Inferior parietal cortex (tissue), 1 donor: Measurements from ENCODE around the gene CCDC70.
"Not testable (repeated sequence)": the region's sequence is repeated elsewhere in the genome, so short reads cannot be mapped to it uniquely, and the experiment has no call there.

ENCODE experiments used
- DNase-seq: peaks from one replicate; pipeline ENCODE4 v3.0.0-alpha.2; 2016; ENCODE audit errors: extremely low spot score

The CCDC70 gene

DNA sequence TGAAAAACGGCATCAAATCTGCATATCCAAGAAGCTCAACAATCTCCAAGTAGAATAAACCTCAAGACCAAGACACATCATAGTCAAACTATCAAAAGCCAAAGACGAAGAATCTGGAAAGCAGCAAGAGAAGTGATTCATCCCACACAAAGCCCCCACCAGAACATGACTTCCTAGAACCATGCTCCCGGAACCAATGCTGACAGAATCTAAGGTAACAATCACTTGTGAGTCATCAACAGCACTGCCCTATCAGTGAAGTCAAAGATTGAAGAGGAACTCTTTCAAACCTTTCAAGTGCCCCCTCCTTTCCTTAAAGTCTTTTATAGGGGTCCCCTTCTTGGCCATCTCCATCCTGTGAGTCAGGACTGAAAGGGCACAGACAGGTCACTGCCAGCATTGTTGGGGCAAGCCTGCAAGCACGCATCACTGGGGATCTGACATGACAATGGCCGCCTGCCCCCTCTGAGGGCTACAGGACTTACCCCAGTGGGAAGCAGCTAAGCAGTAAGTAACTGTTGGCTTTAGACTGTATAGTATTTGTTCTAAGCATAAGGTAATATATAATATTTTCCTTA, at the start of gene CCDC70:
Gene CCDC70, plus strand, starts transcription at position 247 of the 578 bp plus-strand sequence. CDS start 3,443 bp downstream, outside the sequence.
- no peak for DNase-seq

DNA sequence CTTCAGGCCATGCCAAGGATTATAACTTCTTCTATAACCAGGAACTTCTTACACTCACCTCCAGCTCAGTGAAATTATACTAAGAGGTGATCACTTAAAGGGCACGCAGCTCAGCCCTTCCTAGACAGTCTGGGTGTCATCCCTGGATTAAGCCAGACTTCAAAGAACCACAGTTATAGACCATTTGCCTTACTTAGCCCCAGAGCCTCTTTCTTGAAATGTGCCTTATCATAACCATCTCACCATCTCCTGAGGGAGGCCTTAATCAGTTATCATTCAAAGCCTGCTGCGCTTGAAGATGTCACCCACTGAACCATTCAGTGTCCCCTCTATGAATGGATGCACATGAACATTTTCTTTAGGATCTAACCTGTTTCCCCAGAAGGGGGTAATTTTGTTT, 47.7 kb upstream of the CCDC70 start:
- DNase-seq, result no peak

DNA sequence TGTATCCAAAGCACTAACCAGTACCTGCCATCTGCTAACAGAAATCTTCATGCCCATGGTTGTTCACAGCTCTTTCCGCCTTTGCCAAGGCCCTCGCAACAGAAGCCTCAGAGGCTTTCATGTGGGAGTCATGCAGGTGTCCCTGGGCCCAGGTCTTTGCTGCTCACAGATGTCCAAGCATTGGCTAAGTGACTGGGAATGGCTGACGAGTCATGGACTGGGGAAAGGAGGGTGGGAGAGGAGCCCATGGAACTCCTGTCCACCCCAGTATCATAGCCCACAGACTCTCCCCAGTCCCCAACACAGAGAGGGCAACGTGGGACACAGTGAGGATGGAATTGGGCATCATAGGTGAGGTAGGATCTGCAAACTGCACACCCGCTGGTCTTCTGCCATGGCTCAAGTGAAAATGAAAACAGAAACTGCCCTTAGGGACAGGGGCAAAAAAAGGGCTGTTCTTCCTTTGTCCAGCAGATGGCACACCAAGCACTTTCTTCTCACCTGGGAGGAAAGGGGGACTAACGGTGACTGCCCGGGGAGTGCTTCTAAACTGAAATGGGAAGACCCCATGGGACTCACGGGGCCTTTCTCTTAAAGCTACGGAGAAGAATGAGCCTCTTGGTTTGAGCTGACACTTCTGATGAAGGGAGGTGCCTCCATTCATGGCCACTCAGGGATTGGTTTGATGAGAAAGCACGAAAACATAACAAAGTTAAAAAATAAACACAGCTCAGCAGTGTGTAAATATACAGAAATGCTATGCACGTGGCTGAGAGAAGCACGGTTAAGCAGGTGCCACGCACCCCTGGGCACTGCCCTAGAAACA, 46.7 kb upstream of the CCDC70 start:
- DNase-seq, result peak; percentile 76

DNA sequence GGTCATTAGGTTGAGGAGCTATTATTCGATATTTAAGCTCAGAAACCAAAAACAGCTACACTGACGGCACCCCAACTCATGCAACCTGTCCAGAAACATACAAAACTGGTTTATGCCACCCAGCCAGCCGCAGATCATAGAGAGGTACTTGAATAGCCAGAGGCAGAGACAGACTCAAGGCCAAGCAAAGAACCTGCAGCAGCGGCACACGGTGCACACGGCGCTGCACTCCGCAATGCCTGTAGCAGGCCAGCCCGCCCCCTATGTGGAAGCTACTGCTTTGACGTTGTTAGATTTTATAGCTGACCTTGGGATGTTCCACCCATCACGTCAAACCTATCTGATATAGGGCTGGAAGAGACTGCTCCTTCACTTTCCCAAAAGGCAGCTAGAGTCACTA, 45.9 kb upstream of the CCDC70 start:
- no peak for DNase-seq

DNA sequence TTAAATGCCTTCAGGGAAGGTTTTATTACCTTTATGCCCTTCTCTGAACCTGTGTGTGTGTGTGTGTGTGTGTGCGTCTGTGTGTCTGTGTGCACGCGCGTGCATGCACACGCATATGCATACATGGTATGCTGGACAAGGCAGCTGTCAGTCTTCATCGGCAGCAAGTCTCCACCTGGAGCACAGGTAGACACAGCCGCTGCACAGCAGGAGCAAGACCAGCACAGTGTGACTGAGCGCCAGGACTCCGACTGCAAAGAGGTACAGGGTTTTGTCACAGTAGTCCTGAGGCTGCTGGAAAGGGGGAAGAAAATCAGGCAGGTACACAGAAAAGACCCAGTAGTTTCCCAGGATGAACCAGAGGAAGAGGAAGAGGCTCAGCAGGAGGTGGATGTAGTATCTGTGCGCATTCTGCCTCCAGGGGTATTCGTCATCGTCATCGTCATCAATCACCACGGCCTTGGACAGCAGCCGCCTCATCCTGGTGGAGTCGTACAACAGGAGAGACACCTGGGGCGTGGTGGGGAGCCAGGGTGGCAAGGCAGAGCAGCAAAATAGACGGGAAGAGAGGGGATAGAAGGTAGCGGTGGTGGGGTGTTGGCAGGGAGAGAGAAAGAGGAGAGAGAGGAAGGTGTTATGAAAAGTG, 45.0 kb upstream of the CCDC70 start:
- DNase-seq, result no peak

DNA sequence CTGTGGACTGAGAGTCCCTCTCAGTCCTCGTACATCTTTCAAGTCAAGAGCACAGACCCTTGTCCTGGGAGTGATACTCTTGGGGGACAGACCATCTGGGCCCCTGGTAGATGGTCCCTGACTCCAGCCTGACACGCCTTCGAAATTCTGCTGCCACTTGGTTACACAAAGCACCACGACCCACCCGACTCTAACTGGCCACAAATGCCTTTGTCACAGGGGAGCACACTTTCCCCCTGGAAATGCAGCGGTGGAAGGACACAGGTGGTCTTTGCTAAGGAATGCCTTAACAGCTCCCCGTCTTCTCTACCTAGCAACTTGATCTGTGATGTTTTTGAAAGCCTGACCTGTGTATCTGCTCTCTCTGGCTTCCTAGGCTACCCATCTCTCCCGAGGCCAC, 44.1 kb upstream of the CCDC70 start:
- DNase-seq, result no peak

DNA sequence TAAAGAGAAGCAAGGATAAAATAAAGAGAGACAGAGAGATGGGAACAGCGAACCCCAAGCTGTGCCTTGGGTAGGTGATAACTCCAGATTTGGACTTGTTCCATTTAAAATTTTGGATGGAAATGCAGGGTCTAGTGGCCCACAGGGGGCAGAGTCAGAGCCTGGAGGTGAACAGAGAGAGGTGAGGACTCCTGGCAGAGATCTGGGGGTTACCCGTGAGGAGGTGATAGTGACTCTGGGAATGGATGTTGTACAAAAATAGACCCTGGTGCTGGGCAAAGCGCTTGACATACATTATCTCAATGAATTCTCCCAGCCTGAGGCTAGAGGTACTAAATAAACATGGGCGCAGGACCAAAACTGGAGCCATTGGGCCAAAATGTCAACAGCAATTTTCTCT, 43.5 kb upstream of the CCDC70 start:
- no peak for DNase-seq

DNA sequence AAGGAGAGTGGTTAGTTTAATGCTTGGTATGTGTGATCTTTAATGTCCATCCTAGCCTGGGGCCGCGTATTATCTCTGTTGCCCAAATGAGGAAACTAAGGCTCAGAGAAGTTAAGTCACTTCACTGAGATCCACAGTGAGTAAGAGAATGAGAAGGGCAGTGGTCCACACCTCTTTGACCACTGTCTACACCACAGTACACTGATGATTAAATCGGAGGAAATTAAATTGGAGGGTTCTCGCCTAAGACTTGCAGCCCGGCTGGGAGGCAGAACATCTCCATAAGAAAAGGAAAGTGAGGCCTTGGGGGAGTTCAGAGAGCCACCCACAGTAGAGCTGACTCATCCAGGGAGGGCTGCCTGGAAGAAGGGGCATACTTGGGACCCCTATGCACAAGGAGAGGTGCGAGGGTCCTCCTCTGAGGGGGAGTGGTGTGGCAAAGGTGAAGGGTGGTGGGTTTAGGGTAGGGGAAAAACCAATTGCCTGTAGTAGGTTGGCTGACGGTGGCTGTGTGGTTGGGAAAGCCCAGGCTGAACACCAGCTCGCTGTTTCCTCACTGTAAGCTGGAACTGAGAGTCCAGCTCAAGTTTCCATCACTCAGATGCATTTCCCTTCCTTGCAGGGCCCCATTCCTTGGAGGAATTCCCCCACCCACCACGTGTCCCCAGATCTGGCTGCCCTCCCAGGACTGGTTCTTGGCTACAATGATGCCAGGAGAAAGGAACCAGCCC, 42.8 kb upstream of the CCDC70 start:
- DNase-seq, result no peak

DNA sequence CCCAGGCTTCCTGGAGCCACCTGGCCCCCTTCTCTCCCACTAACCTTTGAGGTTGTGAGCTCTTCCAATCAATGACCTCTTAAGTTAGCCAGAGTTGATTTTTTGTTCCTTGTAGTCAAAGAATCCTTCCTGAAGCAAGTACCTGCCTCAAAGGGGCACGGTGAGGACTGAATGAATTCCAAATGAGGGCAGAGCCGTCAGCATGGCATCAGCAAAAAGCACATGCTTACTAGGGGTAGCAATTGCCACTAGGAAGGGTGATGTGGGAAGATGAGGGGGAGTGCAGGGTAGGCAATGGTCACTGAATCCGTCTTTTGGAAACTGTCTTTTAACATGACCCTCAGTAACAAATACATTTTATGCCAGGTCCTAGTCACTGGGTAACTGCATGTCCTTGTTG, 42.2 kb upstream of the CCDC70 start:
- no peak for DNase-seq

DNA sequence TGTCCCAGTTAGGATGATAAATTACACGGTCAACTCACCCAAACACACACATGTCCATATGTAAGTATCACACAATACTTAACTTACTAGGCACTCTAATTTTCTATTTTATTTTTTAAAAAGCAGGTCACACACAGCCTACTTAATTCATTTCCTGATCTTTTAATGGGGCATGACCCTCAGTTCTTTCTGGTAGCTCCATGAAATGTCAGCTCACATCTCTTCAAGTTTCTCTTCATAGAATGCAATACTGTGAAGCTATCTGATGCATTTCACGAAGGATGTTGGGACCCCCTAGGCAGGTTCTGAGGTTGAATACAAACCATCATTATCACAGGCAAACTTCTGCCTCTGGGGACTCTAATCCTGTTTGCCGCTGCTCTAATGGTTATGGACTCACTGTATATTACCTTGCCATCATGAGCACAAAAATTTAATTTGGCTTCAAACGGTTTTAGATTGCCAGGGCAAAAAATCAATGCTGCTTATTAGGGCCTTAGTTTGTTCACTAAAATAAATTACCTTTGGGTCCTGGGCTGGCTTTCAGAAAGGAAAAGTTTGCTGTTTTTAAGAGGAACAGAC, 41.7 kb upstream of the CCDC70 start:
- no peak for DNase-seq

DNA sequence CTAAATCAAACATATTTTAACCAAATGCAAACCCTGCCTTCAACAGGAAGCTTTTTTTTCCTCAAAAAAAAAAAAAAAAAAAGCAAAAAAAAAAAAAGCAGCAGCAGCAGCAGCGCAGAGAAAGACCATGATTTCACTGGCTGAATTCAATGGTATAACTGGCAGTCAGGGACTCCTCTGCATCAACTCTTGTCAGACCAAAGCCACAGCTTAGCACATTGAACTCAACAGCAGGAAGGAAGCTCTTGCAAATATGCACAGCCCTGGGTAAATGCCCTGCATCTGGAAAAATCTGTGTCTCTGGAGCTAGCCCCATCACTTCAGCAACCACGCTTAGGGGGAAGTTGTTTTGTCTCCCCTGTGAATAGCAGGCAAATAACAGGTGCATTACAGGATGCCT, 40.2 kb upstream of the CCDC70 start:
- no peak for DNase-seq

DNA sequence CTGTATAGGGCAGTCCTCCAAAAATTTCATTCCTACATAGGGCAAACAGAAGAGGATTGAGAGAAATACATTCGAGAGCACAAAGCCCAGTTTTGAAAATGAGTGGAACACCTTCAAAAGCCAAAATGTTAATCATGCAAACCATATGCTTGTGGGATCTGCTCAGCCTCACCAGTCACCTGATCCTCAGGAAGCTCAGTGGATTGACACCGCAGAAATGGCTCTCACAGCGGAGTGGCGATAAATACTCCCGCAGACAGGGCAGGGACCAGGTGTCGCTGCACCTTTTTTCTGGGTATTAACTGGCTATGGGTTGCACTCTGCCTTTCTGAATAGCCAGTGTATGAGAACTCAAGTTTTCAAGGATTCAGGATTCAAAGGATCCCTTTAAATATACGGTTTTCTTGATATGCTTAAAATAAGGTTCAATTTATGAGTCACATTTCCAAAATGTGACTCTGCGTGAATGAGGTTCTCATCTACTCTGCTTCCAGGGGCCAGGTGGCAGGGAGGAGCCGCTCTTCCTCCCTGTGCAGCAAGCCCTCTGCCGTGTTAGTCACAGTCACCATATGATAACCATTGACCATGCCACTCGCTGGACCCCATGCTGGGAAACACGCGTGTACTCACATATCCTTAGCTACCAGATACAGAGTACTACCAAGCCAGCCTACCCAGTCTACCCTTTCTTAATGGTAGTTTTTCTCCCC, 39.5 kb upstream of the CCDC70 start:
- no peak for DNase-seq

DNA sequence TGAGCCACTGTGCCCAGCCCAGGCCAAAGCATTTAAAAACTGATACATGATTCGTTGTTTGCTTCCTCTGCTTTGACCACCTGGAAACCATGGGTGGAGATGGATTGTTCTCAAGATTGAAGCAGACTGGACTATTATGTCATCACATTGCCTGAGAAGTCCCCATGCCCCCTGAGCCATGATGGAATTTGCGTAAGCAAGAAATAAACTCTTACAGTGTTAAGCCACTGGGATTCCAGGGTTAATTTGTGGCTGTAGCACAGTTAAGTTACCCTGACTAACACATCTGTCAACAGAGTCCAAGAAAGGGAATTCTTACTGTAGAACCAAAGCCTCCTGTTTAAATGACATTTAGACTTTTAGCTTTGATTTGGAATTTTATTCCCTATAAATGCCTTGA, 38.4 kb upstream of the CCDC70 start:
- no peak for DNase-seq

DNA sequence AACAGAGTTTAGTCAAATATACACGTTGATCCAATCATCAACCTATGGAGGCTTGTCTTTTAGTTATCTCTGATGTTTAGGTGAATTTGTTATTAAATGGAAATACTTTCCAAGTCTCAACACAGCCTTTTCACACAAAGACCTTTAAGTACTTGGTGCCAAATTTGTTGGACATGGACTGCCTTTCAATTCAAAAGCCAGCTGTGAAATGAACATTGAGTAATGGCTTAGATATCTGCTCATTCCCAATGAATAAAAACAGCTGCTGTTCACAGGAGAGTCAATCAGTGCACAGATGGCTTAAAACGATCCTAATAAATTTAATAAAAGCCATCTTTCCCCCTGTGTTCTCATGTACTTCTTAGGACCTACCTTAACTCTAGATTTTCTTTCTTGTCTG, 37.9 kb upstream of the CCDC70 start:
- DNase-seq, result no peak

DNA sequence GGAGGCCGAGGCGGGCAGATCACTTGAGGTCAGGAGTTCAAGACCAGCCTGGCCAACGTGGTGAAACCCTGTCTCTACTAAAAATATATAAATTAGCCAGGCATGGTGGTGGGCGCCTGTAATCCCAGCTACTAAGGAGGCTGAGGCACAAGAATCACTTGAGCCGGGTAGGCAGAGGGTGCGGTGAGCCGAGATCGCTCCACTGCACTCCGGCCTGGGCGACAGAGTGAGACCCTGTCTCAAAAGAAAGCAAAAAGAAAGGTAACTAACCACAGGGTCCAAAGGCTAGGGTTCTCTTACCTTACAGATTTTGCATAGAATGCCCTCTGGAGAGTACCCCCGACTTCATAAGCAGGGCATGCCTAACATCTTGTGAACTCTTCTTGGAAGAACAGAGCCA, 37.1 kb upstream of the CCDC70 start:
- DNase-seq, result not testable (repeated sequence)

DNA sequence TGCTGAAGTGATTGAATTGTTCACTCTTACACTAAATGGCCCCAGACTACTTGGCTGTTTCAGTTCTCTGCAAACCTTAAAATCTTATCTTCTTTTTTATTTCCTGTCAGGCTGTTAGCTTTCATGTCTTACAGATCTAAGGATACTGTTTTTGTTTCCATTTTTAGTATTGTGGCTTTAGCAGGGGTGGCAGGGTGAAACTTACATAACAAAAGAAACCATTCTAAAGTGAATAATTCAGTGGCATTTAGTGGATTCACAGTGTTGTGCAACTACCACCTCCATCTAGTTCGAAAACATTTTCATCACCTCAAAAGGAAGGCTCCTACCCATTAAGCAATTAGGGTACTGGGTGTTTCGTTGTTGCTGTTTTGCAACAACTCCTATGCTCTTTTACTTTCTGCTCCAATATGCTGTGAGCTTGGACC, 36.6 kb upstream of the CCDC70 start:
- no peak for DNase-seq

DNA sequence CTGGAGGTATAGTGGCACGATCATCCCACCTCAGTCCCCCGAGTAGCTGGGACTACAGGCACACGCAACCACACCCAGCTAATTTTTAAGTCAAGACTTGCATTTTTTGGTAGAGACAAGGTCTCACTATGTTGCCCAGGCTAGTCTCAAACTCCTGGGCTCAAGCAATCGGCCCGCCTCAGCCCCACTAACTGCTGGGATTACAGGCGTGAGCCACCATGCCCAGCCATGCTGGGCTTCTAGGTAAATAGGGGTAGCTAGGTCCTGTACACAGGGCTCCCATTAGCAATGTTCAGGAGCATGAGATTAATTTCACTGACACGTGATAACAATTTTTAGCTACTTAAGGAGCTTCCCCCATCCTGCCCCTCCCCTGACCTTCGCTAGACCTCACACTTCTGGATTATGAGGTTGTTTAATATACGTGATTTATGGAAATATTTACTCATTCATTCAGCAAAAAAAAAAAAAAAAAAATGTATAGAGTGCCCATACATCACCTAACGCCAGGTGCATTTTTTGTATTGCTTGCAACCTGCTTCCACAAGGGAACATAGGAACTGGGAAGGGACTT, 36.0 kb upstream of the CCDC70 start:
- DNase-seq, result no peak

DNA sequence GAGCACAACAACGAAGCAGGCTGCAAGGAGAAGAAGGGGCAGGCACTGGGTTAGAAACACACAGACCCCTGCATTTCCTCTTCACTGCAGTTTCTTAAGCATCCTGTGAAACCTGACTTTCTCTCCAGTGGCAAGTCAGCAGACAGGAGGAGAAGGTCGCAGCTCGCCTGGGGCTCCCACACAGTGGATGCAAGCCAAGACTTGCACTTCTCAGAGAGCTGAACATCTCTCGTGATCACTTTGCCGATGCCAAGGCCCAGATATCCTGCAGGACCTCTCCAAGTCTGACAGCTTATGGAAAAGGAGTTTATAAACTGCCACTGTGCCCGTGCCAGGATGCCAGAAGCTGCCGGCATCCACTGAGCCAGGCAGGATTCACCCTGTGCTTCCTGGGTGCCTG, 35.2 kb upstream of the CCDC70 start:
- no peak for DNase-seq

DNA sequence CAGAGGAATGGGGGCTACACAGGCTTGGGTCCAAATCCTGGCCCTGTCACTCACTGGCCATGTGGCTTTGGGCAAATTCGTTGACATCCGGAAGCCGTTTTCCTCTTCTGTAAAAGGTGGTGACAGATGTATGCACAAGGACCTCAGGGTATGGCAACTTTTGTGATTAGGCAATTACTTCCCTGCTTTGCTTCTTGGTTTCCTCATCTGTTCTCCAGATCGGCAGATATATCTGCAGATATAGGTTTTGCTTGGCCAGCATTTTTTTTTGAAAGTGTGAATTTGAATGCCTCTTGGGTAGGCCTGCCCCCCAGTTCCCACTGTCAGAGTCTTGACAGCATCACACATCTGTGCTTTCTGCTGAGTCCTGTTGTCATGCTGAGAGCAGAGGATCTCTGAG, 34.5 kb upstream of the CCDC70 start:
- DNase-seq, result no peak

DNA sequence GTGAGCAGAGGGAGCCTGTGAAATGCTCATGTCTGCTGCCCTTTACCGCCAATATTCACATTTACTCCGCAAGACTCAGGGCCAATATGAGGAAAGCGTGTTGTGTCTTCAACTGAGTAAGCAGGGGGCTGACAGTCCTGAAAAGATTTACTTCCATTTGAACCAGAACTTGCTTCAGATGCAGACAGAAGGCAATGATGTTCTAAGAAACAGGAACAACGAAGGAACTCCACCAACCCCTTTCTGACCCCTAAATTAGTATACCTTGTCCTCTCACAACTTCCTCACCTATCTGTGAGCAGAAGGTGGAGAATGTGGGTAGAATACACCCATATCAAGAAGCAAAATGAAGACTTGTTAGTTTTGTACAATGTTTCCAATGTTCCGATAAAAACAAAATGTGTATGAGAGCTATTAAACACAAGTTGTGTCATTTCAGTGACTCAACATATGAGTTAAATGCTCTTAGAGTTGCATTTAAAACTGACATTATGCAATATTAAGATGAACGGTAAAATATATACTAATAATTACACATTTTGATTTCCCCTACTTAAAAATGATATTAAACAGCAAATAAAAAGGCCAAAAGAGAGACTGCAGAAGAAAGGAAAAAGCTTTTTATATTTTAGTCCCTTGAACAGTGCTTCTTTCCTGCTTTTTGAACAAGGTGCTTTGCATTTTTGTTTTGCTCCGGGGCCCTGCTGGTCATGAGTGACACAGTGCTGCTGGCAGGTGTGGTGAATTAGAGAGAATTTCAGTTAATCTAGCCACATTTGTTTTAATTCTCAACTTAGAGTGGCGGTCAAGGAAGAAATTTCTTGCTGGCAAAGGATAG, 32.8 kb upstream of the CCDC70 start:
- no peak for DNase-seq
